ENCODE measurements around the gene ABCG2. TPM values are rescaled to one million over a fixed set of nuclear protein-coding genes. Genes with fewer than 3 reads are reported as not detected.

ABCG2 gene
- total RNA-seq, 2 donors from 2014 or later: 1.0 to 2.9 TPM

- H3K4me1 ChIP-seq: peaks cover 0 to 5% of the 10 kb centered on the region in 2 donors
- no peaks in the 10 kb centered on the region for H3K9me3 ChIP-seq
- DNase-seq (ENCODE audit: low spot score): no peak
- no peaks in the 10 kb centered on the region for H3K36me3 ChIP-seq
- H3K27me3 ChIP-seq: no peaks in the 10 kb centered on the region
- no peak for TF ChIP-seq CTCF (IDR thresholded peaks at IDR 0.05)
- H3K27ac ChIP-seq: no peak overlapping the region
- H3K4me3 ChIP-seq: no peak overlapping the region
Measured at GRCh38 chr4:88106205-88106604, 52.2 kb downstream of the ABCG2 start.

- Histone ChIP-seq H3K9me3 (no peaks in the 10 kb centered on the region), H3K36me3 (no peaks in the 10 kb centered on the region), H3K27ac (no peak overlapping the region), H3K4me1 (peaks cover 0 to 5% of the 10 kb centered on the region in 2 donors), H3K27me3 (no peaks in the 10 kb centered on the region), H3K4me3 (no peak overlapping the region)
- no peak for DNase-seq (ENCODE audit: low spot score)
- TF ChIP-seq CTCF (IDR thresholded peaks at IDR 0.05): no peak
Measured at GRCh38 chr4:88104902-88105610, 53.4 kb downstream of the ABCG2 start.

GRCh38 chr4:88102026-88102425 lies 56.4 kb downstream of the ABCG2 start:
- TF ChIP-seq CTCF (IDR thresholded peaks at IDR 0.05): no peak

GRCh38 chr4:88101165-88101564 lies 57.3 kb downstream of the ABCG2 start:
- no peaks in the 10 kb centered on the region for H3K4me1 ChIP-seq
- no peaks in the 10 kb centered on the region for H3K27me3 ChIP-seq
- H3K4me3 ChIP-seq: no peak overlapping the region
- no peak for TF ChIP-seq CTCF (IDR thresholded peaks at IDR 0.05)
- no peak for DNase-seq (ENCODE audit: low spot score)
- no peaks in the 10 kb centered on the region for H3K36me3 ChIP-seq
- no peak overlapping the region for H3K27ac ChIP-seq
- H3K9me3 ChIP-seq: no peaks in the 10 kb centered on the region

More at GRCh38 chr4:88102026-88102425, 56.4 kb downstream of the ABCG2 start:
- Histone ChIP-seq H3K36me3 (no peaks in the 10 kb centered on the region), H3K27ac (no peak overlapping the region), H3K27me3 (no peaks in the 10 kb centered on the region), H3K4me3 (no peak overlapping the region), H3K9me3 (no peaks in the 10 kb centered on the region), H3K4me1 (no peaks in the 10 kb centered on the region)
- no peak for DNase-seq (ENCODE audit: low spot score)

- Histone ChIP-seq H3K9me3 (no peaks in the 10 kb centered on the region), H3K36me3 (no peaks in the 10 kb centered on the region), H3K4me1 (no peaks in the 10 kb centered on the region), H3K27ac (no peak overlapping the region), H3K4me3 (no peak overlapping the region), H3K27me3 (no peaks in the 10 kb centered on the region)
- no peak for DNase-seq (ENCODE audit: low spot score)
- TF ChIP-seq CTCF (IDR thresholded peaks at IDR 0.05): no peak
Measured at GRCh38 chr4:88098993-88099752, 59.3 kb downstream of the ABCG2 start.

All from right atrium auricular region (tissue), 2 donors.